Activated T-cell treated with anti-CD3 and anti-CD28 coated beads for 24 hours (primary cell): ENCODE data around the gene FCER2.
"Not testable (repeated sequence)": the region's sequence is repeated elsewhere in the genome, so short reads cannot be mapped to it uniquely, and the experiment has no call there.

Experiments used
- DNase-seq: peaks from one replicate; pipeline ENCODE4 v3.0.0-alpha.2; 2020; ENCODE audit warnings: low read depth

The FCER2 gene

GRCh38 chr19:7647156-7647555 is 54.8 kb downstream of the FCER2 start:
- no peak for DNase-seq

DNA sequence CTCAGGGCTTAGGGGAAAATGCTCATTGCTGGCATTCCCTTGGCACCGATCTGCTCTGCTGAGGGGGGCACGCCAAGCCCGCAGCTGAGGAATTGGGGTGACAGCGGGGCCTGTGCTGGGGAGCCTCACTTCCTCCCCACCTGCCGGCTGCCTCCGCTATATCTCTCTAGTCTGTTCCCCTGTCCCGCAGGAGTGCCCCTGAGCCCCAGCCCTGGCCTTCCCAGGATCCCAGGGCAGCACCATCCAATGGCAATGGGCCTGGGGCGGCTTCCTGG is 55.6 kb downstream of the FCER2 start:
- no peak for DNase-seq

DNA sequence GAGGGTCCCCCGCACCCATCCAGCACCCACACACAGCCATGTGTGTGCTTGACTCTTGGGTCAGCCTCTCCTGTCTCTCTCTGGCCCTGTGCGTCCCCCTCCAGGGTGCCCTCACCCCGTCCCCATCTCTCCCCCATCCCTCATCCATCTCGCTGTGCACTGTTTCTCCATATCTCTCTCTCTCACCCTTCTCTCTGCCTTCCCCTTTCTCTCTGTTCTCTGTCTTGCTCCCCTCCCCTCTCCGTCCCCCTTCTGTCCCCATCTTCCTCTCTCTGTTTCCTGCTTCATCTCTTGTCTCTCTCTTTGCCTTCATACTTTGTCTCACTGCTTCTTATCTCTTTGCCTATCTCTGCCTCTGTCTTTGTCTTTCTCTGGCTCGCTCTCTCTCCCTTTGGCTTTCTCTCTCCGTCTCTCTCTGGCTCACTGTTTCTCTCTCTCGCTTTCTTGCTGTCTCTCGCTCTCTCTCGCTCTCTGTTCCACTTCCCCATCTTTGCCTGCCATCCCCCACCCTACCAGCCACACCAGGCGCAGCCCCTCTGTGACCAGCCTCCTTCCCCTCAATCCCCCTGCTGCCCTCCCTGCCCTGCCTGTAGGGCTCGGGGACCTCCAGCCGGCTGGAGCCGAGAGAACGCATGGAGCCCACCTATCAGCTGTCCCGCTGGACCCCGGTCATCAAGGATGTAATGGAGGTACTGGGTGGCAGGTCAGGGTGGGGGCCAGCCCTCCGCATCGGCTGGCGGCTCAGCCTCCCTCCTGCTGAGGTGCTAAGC is 56.1 kb downstream of the FCER2 start:
- no peak for DNase-seq

DNA sequence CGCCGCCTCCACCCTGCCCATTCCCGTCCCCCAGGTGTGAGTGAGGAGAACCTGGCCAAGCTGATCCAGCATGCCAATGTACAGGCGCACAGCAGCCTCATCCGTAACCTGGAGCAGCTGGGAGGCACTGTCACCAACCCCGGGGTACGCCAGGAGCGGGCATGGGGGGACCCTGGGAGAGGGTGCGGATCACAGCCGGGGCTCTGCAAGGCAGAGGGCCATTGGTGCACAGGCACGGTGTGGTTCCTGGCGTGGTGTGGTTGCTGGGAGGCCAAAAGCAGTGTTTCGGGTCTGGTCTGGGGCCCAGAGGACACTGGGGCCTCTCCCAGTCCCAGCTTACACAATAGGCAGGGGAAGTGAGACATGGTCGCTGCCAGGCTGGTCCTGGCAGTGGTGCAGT is 56.8 kb downstream of the FCER2 start:
- no peak for DNase-seq

DNA sequence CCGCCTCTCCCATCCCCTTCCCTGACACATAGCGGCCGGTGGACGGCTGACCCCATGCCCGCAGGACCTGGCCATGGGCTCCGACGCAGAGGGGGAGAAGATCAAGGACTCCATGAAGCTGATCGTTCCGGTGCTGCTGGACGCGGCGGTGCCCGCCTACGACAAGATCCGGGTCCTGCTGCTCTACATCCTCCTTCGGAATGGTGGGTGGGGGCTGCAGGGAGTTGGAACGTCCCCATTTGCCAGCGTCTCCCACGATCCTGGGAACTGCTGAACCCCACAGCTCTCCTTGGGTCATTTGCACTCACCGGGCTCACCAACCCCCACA is 57.4 kb downstream of the FCER2 start:
- DNase-seq, result no peak

DNA sequence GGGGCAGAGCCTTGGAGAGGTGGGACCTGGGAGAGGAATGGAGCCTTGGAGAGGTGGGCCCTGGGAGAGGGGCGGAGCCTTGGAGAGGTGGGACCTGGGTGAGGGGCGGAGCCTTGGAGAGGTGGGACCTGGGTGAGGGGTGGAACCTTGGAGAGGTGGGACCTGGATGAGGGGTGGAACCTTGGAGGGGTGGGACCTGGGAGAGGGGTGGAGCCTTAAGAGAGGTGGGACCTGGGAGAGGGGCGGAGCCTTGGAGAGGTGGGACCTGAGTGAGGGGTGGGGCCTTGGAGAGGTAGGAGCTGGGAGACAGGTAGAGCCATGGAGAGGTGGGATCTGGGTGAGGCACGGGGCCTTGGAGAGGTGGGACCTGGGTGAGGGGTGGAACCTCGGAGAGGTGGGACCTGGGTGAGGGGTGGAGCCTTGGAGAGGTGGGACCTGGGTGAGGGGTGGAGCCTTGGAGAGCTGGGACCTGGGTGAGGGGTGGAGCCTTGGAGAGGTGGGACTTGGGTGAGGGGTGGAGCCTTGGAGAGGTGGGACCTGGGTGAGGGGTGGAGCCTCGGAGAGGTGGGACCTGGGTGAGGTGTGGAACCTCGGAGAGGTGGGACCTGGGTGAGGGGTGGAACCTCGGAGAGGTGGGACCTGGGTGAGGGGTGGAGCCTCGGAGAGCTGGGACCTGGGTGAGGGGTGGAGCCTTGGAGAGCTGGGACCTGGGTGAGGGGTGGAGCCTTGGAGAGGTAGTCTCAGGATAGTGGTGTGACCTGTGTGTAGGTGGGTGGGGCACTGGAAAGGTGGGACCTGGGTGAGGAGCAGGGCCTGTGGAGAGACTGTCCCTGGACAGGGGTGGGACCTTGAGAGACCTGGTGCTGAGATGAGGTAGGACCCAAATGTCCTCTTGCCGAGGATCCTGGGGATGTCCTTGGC is 58.0 kb downstream of the FCER2 start:
- not testable (repeated sequence) for DNase-seq

DNA sequence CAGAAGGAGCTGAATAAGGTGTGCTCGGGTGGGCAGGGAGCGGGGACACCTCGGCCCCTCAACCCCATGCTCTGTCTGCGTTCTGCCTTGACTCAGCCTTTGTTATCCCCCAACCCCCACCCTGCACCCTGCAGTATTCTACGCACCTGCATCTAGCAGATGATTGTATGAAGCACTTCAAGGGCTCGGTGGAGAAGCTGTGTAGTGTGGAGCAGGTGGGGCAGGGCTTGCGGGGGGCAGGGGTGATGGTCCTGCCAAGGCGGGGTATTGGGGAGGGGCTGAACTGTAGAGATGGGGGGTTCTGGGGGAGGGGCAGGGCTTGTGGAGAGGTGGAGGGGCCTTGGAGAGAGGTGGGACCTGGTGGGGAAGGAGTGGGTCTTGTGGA is 58.9 kb downstream of the FCER2 start:
- no peak for DNase-seq

- no peak for DNase-seq
These were observed 59.5 kb downstream of the FCER2 start for GRCh38 chr19:7642295-7643030.

GRCh38 chr19:7641290-7642276 is 60.3 kb downstream of the FCER2 start:
- no peak for DNase-seq

DNA sequence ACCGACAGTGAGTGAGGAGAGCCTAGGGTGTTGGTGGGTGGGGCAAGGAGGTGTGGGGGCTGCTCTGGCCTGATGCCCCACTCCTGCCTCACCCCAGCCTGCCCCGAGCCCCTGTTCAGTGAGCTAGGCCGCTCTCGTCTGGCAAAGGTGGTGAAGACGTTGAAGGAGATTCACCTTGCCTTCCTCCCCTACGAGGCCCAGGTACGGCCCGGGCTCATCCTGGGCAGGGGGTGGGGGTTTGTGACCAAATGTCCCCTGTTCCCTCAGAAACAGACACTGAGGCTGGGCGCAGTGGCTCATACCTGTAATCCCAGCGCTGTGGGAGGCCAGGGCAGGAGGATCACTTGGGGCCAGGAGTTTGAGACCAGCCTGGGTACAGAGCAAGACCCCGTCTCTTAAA is 61.1 kb downstream of the FCER2 start:
- DNase-seq, result no peak

- no peak for DNase-seq
These were observed 62.0 kb downstream of the FCER2 start for GRCh38 chr19:7639863-7640348.

GRCh38 chr19:7638802-7639465 is 63.0 kb downstream of the FCER2 start:
- DNase-seq, result no peak
